Endodermal cell (in vitro differentiated cells): Measurements from ENCODE around the gene OPRM1. TPM values are rescaled to one million over a fixed set of nuclear protein-coding genes. Genes with fewer than 3 reads are reported as not detected.

Experiments
- DNase-seq: peaks from one replicate; pipeline ENCODE4 v3.0.0-alpha.2; 2017
- H3K27ac ChIP-seq: 2 replicates; pipeline ENCODE4 v1.5.1; 2013; ENCODE audit warnings: mild to moderate bottlenecking, low read depth, low read length, moderate library complexity
- H3K27me3 ChIP-seq: 2 replicates; pipeline ENCODE4 v1.6.1; 2013; ENCODE audit warnings: mild to moderate bottlenecking, low read length, moderate library complexity; ENCODE audit not compliant: insufficient read depth, control insufficient read depth, poor library complexity, severe bottlenecking
- H3K36me3 ChIP-seq: 2 replicates; pipeline ENCODE4 v1.7.0; 2013; ENCODE audit warnings: mild to moderate bottlenecking, low read length, moderate library complexity; ENCODE audit not compliant: control insufficient read depth, insufficient read depth
- H3K4me1 ChIP-seq: one replicate; pipeline ENCODE4 v1.7.0; 2013; ENCODE audit warnings: low read length; ENCODE audit not compliant: control insufficient read depth, insufficient read depth
- H3K4me3 ChIP-seq: 2 replicates; pipeline ENCODE4 v1.5.1; 2013; ENCODE audit warnings: mild to moderate bottlenecking, low read length, moderate library complexity
- H3K9ac ChIP-seq: 2 replicates; pipeline ENCODE4 v1.6.1; 2013; ENCODE audit warnings: mild to moderate bottlenecking, low read length, moderate library complexity; ENCODE audit not compliant: poor library complexity, severe bottlenecking; ENCODE audit errors: extremely low read depth
- H3K9me3 ChIP-seq: 2 replicates; pipeline ENCODE4 v1.6.1; 2013; ENCODE audit warnings: mild to moderate bottlenecking, low read length, moderate library complexity; ENCODE audit not compliant: control insufficient read depth
- H3K27ac Mint-ChIP-seq: 2 replicates; pipeline ENCODE4 v1.8.0; 2020; ENCODE audit warnings: mixed read lengths
- H3K27me3 Mint-ChIP-seq: 2 replicates; pipeline ENCODE4 v1.8.0; 2021; ENCODE audit warnings: mild to moderate bottlenecking, mixed read lengths; ENCODE audit not compliant: insufficient read depth
- H3K36me3 Mint-ChIP-seq: 2 replicates; pipeline ENCODE4 v1.8.0; 2020; ENCODE audit warnings: low read depth, mixed read lengths
- H3K4me1 Mint-ChIP-seq: 2 replicates; pipeline ENCODE4 v1.8.0; 2020; ENCODE audit warnings: mixed read lengths
- H3K4me3 Mint-ChIP-seq: 2 replicates; pipeline ENCODE4 v1.8.0; 2020; ENCODE audit warnings: mild to moderate bottlenecking, moderate library complexity, mixed read lengths
- H3K9me3 Mint-ChIP-seq: 2 replicates; pipeline ENCODE4 v1.8.0; 2020; ENCODE audit warnings: mild to moderate bottlenecking, mixed read lengths
- WGBS, 2 experiments: methylation state at CpG; one replicate each; pipeline versions ENCODE4 v1.1.5 to v1.1.7; 2013; ENCODE audit warnings: missing lambda C conversion rate in 2 of 2, mixed read lengths in 1 of 2; ENCODE audit not compliant: insufficient coverage in 1 of 2, insufficient read length in 1 of 2; 5-methylcytosine and 5-hydroxymethylcytosine counted together
- total RNA-seq, 2 donors: library from RNA; stranded (reverse); fragmentation: NEBNext Ultra II Directional in 1 of 2; extraction: Animal tissue kit (Norgen Biotek cat#: 25700) in 1 of 2; gene quantifications; 2 replicates in 1 of 2; 3 replicates in 1 of 2; pipeline ENCODE4 v1.2.1, GENCODE V29; 2021
- TF ChIP-seq, protein P1 (sequence below): fragments of 200-600 bp; sonication (generic); conservative IDR thresholded peaks from 2 replicates; pipeline ENCODE4 v1.5.0; 2021; ENCODE audit warnings: antibody characterized with exemption, mild to moderate bottlenecking

OPRM1 gene
- total RNA-seq, 2 donors from 2014 or later: not detected

DNA sequence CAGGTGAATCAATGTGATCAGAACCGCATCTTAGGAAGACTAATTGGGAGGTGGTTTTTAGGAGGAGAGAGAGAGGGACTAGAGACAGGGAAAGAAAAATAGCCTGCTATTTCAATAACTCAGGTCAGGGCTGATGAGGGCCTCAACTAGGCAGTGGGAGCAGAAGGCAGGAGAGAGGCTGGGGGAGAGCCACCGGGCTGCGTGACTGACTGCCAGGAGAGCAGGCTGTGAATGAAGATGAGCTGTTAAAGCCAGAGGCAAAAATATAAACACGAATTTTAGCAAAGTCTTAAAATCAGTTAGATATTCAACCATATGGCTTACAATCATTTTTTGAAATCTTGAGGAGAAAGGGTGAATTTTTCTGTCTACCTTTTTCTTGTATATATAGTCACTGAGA is 168.0 kb downstream of the OPRM1 start:
- no peaks in the 10 kb centered on the region for H3K4me1 ChIP-seq
- H3K36me3 Mint-ChIP-seq: no peaks in the 10 kb centered on the region
- no peak overlapping the region for H3K27ac Mint-ChIP-seq
- no peak for DNase-seq
- no peaks in the 10 kb centered on the region for H3K27me3 ChIP-seq
- TF ChIP-seq, protein P1, sequence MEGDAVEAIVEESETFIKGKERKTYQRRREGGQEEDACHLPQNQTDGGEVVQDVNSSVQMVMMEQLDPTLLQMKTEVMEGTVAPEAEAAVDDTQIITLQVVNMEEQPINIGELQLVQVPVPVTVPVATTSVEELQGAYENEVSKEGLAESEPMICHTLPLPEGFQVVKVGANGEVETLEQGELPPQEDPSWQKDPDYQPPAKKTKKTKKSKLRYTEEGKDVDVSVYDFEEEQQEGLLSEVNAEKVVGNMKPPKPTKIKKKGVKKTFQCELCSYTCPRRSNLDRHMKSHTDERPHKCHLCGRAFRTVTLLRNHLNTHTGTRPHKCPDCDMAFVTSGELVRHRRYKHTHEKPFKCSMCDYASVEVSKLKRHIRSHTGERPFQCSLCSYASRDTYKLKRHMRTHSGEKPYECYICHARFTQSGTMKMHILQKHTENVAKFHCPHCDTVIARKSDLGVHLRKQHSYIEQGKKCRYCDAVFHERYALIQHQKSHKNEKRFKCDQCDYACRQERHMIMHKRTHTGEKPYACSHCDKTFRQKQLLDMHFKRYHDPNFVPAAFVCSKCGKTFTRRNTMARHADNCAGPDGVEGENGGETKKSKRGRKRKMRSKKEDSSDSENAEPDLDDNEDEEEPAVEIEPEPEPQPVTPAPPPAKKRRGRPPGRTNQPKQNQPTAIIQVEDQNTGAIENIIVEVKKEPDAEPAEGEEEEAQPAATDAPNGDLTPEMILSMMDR: no peak
- WGBS, 2 experiments: 0 to 75% methylated on average over 1 to 4 of the region's 4 CpGs
- no peaks in the 10 kb centered on the region for H3K9me3 Mint-ChIP-seq
- H3K9me3 ChIP-seq: no peaks in the 10 kb centered on the region
- no peaks in the 10 kb centered on the region for H3K27me3 Mint-ChIP-seq
- no peak overlapping the region for H3K4me3 Mint-ChIP-seq
- H3K9ac ChIP-seq: no peak overlapping the region
- no peak overlapping the region for H3K27ac ChIP-seq
- no peaks in the 10 kb centered on the region for H3K36me3 ChIP-seq
- peaks cover 3% of the 10 kb centered on the region for H3K4me1 Mint-ChIP-seq
- no peak overlapping the region for H3K4me3 ChIP-seq

DNA sequence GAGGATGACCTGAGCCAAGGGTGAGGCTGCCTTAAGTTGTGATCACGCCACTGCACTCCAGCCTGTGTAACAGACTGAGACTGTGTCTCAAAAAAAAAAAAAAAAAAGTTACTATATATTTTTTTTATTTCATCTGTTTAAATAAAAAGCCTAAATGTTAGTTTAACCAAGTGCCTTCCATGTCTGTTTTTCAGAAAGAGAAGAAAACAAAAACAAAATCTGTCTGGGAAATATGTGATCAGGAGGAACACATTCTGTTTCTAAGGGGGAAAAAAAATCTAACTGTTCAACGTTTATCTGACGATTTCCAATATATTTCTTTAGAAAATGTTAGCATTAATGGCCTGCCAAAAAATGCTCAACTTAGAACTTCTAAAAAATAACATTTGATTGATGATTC is 170.5 kb downstream of the OPRM1 start:
- no peaks in the 10 kb centered on the region for H3K36me3 ChIP-seq
- H3K27me3 ChIP-seq: no peaks in the 10 kb centered on the region
- H3K4me3 ChIP-seq: no peak overlapping the region
- Mint-ChIP-seq H3K4me3 (no peak overlapping the region), H3K4me1 (peaks cover 10% of the 10 kb centered on the region), H3K36me3 (no peaks in the 10 kb centered on the region), H3K27ac (no peak overlapping the region), H3K9me3 (no peaks in the 10 kb centered on the region), H3K27me3 (no peaks in the 10 kb centered on the region)
- DNase-seq: no peak
- H3K9me3 ChIP-seq: no peaks in the 10 kb centered on the region
- TF ChIP-seq, protein P1: no peak
- no peak overlapping the region for H3K27ac ChIP-seq
- no peak overlapping the region for H3K9ac ChIP-seq
- 63% methylated on average over 3 of the region's 3 CpGs; no CpG with 5 or more reads in 1 of the 2 experiments for WGBS, 2 experiments
- no peaks in the 10 kb centered on the region for H3K4me1 ChIP-seq

- no peaks in the 10 kb centered on the region for H3K9me3 ChIP-seq
- no peaks in the 10 kb centered on the region for H3K36me3 ChIP-seq
- H3K27me3 Mint-ChIP-seq: no peaks in the 10 kb centered on the region
- H3K27me3 ChIP-seq: no peaks in the 10 kb centered on the region
- no peaks in the 10 kb centered on the region for H3K36me3 Mint-ChIP-seq
- H3K27ac Mint-ChIP-seq: no peak overlapping the region
- TF ChIP-seq, protein P1: no peak
- H3K4me3 ChIP-seq: no peak overlapping the region
- DNase-seq: no peak
- H3K27ac ChIP-seq: no peak overlapping the region
- no peaks in the 10 kb centered on the region for H3K9me3 Mint-ChIP-seq
- peaks cover 10% of the 10 kb centered on the region for H3K4me1 Mint-ChIP-seq
- no peaks in the 10 kb centered on the region for H3K4me1 ChIP-seq
- H3K4me3 Mint-ChIP-seq: no peak overlapping the region
- no peak overlapping the region for H3K9ac ChIP-seq
Measured at GRCh38 chr6:154210678-154211077, 171.6 kb downstream of the OPRM1 start.
